EL (cell line): Measurements from ENCODE around the gene UQCRHL.
"Not testable (repeated sequence)": the region's sequence is repeated elsewhere in the genome, so short reads cannot be mapped to it uniquely, and the experiment has no call there.

Source experiments
- DNase-seq: peaks from one replicate; pipeline ENCODE4 v3.0.0-alpha.2; 2016

Gene UQCRHL

DNA sequence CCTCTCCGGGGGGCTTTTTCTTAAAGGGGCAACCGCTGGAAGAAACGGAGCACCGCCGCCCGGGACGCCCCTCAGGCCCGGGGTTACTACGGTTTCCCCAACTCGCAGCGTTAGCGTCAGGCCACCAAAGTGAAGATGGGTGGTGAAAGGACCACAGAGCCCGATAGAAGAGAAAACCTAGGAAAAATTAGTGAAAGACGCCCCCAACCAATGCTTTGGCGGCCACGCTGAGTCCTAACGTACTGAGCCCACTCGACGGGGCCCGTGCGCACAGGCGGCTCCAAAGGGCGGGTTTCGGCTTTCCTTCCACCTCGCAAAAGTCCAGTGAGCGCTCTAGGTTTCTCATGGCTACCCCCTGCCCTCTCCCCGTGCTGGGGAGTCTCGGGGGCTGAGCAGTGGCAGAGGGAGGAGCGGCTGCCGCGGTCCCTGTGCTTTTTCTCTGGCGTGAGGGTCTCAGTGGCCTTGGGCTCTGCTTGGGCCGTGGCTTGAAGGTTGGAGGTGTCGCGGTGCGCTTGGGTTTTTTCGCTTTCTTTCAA is 27.8 kb upstream of the UQCRHL start:
- no peak for DNase-seq

DNA sequence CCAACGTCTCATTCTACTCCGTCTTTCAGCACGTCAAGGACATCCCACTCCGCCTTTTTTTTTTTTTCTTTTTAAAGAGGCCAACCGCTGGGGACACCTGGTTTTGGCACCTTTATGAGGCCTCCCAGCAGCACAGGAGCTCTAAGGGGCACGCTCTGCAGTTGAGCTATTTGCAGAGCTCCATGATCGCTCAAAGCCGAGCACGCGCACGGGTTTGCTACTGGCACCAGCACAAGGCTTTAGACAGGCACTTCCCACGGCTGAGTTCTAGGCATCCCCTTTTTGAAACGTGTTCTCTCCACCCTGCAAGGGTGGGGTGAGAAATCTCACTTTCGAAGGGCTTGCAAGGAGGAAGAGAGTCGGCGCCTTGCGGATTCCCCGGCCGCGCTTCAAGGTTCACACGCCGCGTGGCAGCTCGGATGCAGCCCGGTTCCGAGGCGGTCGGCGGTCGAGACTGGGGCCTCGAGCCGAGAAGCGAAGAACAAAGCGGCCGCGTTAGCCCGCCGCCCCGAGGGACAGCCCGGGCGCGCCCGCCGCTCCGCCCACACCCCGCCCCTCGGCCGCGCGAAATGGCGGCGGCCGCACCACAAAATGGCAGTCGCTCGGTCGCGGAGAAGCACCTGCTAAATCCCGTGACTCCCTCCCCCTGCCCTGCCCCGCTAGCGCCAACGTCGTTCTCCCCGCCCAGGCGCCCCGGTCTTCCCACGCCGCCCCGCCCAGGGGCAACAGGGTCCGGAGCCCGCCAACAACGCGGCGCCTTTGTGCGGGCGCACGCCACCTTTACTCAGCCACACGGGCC is 27.2 kb upstream of the UQCRHL start:
- DNase-seq = peak; percentile 93

DNA sequence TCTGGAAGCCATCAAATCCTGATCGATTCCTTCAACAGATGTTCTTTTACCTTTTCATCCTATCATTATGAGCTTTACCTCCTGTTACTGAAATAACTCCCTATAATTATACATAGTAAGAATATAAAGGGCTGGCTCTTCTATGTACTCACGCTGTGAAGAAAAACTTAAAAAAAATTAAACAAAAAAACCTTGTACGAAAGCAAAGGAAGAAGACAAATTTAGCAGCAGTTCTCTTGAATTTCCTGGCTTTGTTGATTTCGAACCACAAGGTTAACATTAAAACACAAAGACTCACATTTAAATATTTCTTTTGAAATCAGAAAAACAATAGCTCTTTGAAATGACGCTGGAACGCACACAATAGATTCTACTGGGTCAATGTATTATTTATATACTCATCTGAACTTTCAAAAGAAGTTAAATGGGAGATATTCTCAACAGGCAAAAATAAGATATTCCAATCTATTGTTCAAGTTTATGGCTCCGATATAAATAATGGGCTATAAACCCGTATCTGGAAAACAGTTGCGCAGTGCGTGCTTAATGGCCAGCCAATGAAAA is 26.5 kb upstream of the UQCRHL start:
- no peak for DNase-seq

DNA sequence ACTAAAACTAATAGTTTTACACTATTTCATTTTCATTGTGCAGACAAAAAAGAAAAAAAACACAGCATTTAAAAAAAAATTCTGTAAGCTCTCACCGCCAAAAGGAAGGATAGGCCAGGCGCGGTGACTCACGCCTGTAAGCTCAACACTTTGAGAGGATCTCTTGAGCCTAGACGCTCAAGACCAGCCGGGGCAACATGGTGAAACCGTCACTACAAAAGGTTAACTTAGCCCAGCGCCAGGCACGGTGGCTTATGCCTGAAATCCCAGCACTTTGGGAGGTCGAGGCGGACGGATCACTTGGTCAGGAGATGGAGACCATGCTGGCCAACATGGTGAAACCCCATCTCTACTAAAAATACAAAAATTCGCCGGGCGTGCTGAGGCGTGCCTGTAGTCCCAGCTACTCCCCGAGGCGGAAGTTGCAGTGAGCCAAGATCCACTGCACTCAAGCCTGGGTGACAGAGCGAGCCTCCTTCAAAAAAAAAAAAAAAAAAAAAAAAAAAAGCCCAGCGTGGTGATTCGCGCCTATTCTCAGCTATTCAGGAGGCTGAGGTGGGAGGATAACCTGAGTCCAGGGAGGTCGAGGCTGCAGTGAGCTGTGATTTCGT is 25.7 kb upstream of the UQCRHL start:
- peak; percentile 48 for DNase-seq

DNA sequence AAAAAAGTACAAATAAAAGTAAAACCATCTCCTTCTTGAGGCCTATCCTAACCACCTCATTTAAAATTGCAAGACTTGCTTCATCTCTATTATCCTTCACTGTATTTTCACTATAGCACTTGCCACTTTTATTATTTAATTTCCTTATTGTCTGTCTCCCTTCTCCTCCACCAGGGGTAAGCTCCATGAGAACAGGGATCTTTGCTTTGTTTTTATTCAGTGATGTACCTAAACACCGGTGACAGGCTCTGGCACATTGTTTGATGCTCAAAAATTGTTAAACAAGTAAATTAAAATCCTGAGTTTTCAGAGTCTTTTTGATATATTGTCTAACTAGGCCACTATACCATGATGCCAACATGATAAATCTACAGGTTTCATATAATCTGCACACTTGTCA is 22.8 kb upstream of the UQCRHL start:
- no peak for DNase-seq

DNA sequence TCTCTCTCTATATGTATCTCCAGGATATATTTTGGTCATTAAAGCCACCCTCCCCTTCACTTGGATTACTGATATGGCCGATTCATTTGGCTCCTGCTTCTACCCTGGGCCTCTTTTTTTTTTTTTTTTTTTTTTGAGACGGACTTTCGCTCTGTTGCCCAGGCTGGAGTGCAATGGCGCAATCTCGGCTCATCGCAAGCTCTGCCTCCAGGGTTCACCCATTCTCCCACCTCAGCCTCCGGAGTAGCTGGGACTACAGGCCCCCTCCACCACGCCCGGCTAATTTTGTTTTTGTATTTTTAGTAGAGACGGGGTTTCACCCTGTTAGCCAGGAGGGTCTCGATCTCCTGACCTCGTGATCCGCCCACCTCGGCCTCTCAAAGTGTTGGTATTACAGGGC is 21.5 kb upstream of the UQCRHL start:
- not testable (repeated sequence) for DNase-seq

DNA sequence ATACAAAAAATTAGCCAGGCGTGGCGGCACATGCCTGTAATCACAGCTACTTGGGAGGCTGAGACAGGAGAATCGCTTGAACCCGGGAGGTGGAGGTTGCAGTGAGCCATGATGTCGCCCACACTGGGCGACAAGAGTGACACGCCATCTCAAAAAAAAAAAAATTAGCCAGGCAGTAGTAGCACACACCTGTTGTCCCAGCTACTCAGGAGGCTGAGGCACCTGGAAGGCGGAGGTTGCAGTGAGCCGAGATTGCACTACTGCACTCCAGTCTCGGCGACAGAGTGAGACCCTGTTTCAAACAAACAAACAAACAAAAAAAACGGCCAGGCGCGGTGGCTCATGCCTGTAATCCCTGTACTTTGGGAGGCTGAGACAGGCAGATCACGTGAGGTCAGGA is 20.1 kb upstream of the UQCRHL start:
- DNase-seq = not testable (repeated sequence)

DNA sequence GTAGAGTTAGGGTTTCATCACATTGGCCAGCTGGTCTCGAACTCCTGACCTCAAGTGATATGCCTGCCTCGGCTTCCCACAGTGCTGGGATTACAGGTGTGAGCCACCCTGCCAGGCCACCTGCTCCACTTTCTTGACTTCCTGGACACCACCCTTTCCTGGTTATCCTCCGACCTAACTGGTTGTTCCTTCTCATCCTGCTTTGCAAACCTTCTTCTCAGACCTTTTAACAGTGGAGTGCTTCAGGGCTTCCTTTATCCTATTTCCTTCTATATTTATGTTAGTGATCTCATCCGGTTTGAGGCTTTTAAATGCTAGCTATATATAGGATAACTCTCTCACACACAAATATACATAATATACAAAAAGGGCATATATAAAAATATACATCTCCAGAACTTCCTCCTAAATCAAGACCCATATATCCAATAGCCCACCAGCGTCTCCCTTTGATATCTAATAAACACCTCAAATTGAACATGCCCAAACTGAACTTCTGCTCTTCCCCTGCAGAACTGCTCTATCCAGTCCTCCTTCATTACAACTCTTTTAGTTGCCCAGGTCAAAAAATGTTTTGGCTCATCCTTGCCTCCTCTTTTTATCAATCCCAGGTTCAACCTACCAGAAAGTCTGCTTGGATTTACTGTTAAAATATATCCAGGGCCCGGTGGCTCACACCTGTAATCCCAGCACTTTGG is 19.5 kb upstream of the UQCRHL start:
- no peak for DNase-seq

DNA sequence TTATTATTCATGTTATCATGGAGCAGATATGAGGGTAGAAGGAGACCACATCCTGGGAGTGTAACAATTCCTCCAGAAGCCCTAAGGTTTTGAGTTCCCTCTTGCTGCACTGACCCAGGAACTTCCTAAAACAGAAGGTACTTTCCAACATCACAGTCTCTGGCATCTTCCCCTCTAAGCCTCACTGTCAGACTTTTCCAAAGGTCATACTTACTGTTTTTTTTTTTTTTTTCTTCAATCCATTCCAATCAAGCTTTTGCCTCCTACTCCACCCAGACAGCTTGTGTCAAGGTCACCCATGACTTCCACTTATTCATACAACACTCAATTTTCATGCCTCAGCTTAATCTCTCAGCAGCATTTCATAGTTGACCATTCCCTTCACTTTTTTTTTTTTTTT is 18.4 kb upstream of the UQCRHL start:
- no peak for DNase-seq

DNA sequence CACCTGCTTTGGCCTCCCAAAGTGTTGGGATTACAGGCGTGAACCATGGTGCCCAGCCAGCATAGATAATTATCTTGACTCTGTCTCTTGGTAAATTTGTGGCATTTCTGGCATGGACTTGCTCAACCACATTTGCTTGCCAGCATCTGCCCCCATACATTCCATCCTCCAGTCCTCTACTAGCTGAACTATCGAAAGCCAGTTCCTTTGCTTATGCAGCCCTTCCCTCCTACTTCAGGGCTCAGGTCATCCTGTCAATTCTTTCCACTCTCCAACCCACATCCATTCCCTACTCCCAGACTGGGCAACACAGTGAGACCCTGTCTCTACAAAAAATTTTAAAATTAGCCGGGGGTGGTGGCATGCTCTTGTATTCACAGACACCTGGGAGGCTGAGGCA is 13.0 kb upstream of the UQCRHL start:
- peak; percentile 48 for DNase-seq

DNA sequence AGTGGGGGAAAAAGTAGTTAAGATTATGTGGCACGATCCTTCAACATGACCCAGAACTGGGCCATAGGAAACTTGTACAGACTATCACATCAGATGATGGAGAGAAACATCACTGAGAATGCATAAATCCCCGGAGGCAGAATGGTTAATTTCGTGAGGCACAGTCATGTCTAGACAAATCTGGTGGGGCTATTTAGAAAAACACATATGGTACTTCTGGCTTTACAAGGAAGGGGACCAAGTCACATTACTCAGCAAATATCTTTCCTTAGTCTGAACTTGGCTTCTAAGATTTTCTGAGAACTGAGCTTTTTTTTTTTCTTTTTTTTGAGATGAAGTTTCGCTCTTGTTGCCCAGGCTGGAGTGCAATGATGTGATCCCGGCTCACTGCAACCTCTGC is 9.2 kb upstream of the UQCRHL start:
- DNase-seq = no peak

DNA sequence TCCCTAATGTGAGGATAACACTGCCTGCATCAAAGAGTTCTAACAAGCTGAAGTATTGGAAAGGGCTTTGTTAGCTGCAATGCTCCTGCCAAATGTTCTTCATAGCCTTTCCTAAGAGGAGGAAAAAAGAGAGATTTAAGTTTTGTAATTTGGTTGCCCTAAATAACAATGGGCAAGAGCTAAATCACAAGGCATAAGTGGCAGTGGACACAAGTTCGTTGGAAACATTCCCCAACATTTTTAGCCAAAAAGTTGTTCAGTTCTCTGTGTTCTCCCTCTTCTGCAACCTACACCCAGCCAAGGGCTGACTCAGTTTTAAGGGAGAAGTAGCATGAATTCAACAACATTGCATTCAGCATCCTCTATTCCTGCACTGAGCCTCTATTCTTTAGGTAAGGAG is 2.6 kb upstream of the UQCRHL start:
- no peak for DNase-seq

DNA sequence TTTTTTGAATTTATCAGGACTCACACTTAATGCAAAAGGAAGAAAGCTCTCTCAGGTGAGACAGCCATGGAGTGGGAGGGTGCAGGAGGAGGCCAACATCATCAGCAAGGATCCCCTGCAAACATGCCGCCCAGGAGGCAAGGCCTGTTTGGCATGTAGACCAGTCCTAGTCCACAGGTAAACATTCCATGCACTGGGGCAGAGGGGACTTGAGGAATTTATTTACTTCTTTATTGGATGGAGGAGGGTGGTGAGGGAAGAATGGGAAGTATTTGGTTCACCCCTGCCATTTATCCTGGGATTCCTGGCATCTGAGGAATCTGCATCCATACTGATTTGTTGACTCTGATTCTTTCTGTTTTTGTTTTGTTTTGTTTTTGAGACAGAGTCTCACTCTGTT is 1.5 kb upstream of the UQCRHL start:
- no peak for DNase-seq

DNA sequence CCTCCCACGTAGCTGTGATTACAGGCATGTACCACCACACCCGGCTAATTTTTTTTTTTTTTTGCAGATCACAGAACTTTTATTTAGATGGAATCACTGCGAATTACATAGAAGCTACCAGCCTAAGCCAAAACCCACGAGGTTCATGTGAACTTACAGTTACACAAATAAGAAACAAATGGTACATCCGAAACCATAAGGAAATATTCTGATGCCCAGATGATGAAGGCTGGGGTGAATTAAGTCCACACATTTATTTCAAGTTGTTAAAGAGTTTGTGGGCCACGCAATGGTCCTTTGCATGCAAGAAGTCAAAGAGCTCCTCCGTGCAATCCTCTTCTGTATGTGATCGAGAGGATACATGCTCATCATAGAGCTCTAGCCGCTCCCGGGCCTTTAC is 328 bp downstream of the UQCRHL start:
- DNase-seq = no peak

DNA sequence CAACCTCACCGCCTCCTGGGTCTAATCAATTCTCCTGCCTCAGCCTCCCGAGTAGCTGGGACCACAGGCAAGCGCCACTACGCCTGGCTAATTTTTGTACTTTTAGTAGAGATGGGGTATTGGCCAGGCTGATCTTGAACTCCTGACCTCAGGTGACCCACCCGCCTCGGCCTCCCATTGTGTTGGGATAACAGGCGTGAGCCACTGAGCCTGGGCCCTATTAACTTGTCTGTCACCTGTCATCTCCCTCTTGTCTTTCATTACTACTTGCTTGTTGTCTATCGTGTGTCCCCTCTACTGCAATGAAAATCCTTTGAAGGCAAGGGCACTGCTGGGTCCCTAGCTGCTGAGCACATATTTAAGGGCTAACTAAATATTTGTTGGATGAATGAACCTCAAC is 3.4 kb downstream of the UQCRHL start:
- no peak for DNase-seq

DNA sequence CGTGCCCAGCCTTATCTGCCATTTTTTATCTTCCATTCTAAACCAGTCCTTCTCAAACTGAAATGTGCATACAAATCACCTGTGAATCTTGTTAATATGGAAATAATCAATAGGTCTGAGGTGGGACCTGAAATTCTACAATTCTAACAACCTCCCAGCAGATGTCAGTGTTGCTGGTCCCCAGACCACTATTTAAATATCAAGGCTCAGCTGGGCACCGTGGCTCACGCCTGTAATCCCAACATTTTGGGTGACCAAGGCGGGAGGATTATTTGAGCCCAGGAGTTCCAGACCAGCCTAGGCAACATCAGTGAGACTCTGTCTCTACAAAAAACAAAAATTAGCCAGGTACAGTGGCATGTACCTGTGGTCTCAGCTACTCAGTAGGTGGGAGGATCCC is 4.1 kb downstream of the UQCRHL start:
- DNase-seq = peak; percentile 41

DNA sequence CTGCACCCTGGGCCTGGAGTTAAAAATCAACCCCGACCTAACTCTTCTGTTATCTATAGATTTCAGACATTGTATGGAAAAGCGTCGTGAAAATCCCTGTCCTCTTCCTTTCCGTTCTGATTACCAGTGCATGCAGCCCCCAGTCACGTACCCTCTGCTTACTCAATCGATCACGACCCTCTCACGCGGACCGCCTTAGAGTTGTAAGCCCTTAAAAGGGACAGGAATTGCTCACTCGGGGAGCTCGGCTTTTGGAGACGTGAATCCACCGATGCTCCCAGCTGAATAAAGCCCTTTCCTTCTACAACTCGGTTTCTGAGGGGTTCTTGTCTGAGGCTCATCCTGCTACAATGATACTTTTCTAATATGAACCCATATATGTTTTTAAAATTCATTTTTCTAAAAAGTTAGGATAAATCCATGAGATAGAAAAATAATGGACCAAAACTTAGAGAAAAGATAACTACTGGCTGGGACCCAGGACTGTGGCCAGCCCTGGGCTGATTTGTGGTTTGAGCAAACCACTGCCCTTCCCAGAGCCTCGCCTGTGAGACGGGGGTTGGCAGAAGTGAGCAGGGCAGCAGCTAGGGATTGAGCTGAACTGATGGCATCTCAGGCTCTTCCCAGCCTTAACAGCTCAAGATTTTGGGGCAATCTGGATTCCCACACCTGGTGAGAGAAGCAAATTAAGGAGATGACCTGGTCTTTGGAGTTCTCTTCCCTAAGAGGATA is 5.0 kb downstream of the UQCRHL start:
- peak; percentile 68 for DNase-seq

DNA sequence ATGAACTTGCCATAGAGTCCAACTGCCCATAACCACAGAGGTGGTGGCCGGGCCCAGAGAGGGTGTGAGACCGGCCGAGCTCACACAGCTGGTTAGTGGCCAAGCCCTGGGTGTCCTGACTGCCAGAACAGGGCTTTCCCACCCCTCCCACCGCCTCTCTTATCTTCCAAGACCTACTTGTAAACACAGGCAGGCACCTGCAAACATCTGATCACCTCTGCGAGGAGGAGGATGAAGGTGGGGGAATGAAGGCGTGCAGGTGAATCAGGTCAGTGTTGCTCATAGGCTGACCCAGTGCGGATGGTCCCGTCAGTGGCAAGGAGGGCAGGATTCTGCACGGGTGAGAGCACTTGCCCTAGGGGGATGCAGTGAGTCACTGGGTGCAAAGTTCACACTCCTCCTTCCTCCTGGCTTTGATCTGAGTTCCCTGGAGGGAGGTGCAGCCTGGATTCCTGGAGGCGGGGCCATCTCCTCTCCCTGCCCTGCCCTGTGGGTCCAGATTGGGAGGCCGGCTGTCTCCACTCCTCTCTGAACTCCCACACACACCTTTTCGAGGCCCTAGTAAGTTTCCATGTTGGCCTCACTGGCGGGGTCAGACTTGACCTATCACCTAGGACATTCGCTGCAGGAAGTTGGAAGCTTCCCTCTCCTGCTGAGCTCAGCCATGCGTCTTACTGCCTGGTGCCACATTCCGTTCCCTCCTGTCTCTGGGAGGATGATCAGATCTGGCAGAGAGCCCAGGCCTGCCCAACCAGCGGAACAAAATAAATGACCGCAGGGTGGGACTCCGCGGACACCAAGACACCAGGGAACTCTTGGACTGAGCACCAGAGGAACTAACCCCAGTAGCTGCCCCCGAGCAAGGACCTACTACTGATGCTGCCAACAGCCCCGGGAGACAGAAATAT is 7.3 kb downstream of the UQCRHL start:
- DNase-seq = peak; percentile 94

DNA sequence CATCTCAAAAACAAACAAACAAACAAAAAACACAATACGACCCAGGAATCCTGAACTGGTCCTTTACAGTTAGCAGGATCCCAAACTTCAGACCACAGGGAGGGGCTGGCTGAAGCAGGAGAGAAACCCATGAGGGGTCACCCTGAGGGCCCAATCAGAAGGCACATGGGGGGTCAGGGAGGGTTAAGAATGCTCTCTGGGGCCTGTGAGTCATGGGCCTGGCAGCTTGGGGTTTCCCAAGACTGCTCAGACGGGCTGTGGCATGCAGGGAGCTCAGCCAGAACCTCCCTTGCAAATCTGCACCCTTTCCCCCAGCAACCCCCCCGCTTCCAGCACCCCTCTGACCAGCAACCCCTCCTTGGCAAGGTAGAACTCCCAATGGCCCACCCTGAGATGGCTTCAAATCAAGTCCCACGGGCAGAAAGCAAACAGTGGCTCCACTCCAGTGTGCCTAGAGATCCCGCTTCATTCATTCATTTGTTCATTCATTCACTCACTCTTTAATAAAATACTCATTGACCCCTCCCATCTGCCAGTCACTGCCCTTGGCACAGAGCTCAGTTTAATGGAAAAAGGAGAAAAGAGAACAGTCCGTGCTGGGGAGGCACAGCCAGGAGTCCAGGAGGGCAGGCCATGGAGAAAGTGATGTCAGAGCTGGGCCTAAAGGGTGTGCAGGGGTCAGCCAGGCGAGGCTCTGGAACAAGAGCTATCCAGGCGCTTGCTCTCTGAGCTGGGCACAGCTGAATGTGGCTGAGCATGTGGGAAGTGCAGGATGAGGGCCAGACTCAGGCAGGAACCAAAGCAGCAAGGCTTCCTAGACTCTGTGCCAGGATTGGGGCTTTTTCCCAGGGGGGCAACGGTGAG is 8.2 kb downstream of the UQCRHL start:
- DNase-seq = peak; percentile 100

DNA sequence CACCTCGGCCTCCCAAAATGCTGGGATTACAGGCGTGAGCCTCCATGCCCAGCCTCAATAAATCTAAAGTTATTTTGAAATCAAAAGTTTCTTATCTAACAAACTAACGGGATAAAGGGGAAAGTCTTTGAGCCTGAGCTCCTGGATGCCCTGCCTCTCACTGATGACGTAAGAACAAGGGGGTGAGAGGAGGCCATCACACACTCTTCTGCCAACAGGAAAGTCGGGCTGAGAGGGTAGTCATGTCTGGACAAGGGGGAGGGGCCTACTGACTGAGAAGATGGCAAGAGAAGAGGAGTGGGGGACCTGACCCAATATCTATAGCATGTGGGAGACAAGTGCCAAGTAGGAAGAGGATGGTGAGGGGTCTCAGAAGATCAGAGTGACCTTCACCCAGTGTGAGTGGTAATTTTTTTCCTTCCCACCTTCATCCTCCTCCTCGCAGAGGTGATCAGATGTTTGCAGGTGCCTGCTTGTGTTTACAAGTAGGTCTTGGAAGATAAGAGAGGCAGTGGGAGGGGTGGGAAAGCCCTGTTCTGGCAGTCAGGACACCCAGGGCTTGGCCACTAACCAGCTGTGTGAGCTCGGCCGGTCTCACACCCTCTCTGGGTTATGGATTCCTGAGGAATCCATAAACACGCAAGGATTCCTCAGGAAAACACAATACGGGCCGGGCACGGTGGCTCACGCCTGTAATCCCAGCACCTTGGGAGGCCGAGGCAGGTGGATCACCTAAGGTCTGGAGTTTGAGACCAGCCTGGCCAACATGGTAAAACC is 9.6 kb downstream of the UQCRHL start:
- DNase-seq = peak; percentile 48
